ENCODE data around the gene C16orf87.
"Not testable (repeated sequence)": the region's sequence is repeated elsewhere in the genome, so short reads cannot be mapped to it uniquely, and the experiment has no call there.

DNA sequence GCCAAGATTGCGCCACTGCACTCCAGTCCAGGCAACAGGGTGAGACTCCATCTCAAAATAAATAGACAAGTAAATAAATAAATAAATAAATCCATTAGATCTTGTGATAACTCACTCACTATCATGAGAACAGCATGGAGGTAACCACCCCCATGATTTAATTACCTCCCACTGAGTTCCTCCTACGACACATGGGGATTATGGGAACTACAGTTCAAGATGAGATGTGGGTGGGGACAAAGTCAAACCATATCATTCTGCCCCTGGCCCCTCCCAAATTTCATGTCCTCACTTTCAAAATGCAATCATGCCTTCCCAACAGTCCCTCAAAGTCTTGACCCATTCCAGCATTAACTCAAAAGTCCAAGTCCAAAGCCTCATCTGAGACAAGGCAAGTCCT is 36.5 kb upstream of the C16orf87 start:
- TF ChIP-seq, protein P1, sequence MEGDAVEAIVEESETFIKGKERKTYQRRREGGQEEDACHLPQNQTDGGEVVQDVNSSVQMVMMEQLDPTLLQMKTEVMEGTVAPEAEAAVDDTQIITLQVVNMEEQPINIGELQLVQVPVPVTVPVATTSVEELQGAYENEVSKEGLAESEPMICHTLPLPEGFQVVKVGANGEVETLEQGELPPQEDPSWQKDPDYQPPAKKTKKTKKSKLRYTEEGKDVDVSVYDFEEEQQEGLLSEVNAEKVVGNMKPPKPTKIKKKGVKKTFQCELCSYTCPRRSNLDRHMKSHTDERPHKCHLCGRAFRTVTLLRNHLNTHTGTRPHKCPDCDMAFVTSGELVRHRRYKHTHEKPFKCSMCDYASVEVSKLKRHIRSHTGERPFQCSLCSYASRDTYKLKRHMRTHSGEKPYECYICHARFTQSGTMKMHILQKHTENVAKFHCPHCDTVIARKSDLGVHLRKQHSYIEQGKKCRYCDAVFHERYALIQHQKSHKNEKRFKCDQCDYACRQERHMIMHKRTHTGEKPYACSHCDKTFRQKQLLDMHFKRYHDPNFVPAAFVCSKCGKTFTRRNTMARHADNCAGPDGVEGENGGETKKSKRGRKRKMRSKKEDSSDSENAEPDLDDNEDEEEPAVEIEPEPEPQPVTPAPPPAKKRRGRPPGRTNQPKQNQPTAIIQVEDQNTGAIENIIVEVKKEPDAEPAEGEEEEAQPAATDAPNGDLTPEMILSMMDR (conservative IDR thresholded peaks at IDR 0.05), result not testable (repeated sequence)
- not testable (repeated sequence) for TF ChIP-seq EZH2 (IDR thresholded peaks at IDR 0.05; ENCODE audit: low read depth)

Data from PC-9 (cell line).